ENCODE results near the gene HTRA3.

DNA sequence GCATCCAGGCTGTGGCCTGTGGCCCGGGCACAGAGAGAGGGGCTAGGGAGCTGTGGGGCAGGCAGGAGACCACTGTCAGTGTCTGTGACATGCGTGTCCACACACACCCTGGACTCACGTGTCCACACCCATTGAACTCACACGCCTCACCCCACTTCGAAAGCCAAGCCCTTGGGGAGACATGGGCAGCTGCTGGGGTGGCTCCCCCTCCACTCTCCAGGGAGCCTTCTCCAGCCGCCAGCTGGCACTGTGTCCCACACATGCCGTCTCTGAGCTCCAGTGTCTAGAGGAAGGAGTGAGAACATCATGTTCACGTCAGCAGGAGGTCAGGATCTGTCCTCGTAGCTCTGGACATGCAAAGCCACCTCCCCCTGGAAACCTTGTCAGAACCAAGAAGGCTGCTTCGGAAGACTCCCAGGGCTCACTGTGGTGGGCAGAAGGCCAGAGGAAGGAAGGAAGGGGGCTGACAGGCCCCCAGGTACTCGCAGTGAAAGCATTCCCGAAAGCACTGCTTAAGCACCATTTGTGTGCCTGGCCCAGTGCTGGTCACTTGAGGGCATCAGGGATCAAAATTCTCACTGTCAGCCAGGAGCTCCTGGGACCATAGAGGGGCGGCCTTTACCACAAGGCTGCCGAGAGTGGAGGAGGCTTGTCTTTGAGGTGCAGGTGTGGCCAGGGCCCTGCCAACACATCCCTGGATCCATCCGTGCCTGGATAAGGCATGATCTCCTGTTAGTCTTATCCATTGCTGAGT lies 61.4 kb downstream of the HTRA3 start:
- TF ChIP-seq, protein P1, sequence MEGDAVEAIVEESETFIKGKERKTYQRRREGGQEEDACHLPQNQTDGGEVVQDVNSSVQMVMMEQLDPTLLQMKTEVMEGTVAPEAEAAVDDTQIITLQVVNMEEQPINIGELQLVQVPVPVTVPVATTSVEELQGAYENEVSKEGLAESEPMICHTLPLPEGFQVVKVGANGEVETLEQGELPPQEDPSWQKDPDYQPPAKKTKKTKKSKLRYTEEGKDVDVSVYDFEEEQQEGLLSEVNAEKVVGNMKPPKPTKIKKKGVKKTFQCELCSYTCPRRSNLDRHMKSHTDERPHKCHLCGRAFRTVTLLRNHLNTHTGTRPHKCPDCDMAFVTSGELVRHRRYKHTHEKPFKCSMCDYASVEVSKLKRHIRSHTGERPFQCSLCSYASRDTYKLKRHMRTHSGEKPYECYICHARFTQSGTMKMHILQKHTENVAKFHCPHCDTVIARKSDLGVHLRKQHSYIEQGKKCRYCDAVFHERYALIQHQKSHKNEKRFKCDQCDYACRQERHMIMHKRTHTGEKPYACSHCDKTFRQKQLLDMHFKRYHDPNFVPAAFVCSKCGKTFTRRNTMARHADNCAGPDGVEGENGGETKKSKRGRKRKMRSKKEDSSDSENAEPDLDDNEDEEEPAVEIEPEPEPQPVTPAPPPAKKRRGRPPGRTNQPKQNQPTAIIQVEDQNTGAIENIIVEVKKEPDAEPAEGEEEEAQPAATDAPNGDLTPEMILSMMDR (IDR thresholded peaks at IDR 0.05; ENCODE audit: low read depth, low read length) = no peak
- TF ChIP-seq EZH2phosphoT487 (IDR thresholded peaks at IDR 0.05; ENCODE audit: low read depth) = no peak
